ENCODE data around the gene COPZ2. TPM values are rescaled to one million over a fixed set of nuclear protein-coding genes. Genes with fewer than 3 reads are reported as not detected.
"Not testable (repeated sequence)": the region's sequence is repeated elsewhere in the genome, so short reads cannot be mapped to it uniquely, and the experiment has no call there.

COPZ2 gene
- total RNA-seq, 6 experiments from 2014 or later: 209 to 260 (median 211) TPM

GRCh38 chr17:48044851-48045250, 7.3 kb upstream of the COPZ2 start:
- H3K27ac Mint-ChIP-seq: no peak overlapping the region

GRCh38 chr17:48043176-48043575, 5.6 kb upstream of the COPZ2 start:
- TF ChIP-seq CTCF (IDR thresholded peaks at IDR 0.05): no peak
- peaks cover 45% of the 10 kb centered on the region for H3K4me1 Mint-ChIP-seq (ENCODE audit: low read depth)
- H3K36me3 Mint-ChIP-seq (ENCODE audit: low read depth): peaks cover 7% of the 10 kb centered on the region; the same call in 1 of the 2 replicates
- H3K4me3 Mint-ChIP-seq: no peak overlapping the region
- no peak for DNase-seq
- H3K27me3 Mint-ChIP-seq (ENCODE audit: insufficient read depth): peaks cover 5% of the 10 kb centered on the region
- H3K27ac Mint-ChIP-seq: no peak overlapping the region
- no peaks in the 10 kb centered on the region for H3K9me3 Mint-ChIP-seq

More at GRCh38 chr17:48044851-48045250, 7.3 kb upstream of the COPZ2 start:
- no peak overlapping the region for H3K4me3 Mint-ChIP-seq
- H3K36me3 Mint-ChIP-seq (ENCODE audit: low read depth): peaks cover 7% of the 10 kb centered on the region; the same call in 1 of the 2 replicates
- no peak for DNase-seq
- TF ChIP-seq CTCF (IDR thresholded peaks at IDR 0.05): no peak
- no peaks in the 10 kb centered on the region for H3K9me3 Mint-ChIP-seq
- H3K4me1 Mint-ChIP-seq (ENCODE audit: low read depth): peaks cover 48% of the 10 kb centered on the region
- peaks cover 5% of the 10 kb centered on the region for H3K27me3 Mint-ChIP-seq (ENCODE audit: insufficient read depth)

- no peak for DNase-seq
- H3K36me3 Mint-ChIP-seq (ENCODE audit: low read depth): no peaks in the 10 kb centered on the region
- H3K4me3 Mint-ChIP-seq: peak overlapping the region; percentile 92
- H3K27ac Mint-ChIP-seq: peak overlapping the region; percentile 97; the same call in 1 of the 2 replicates
- H3K27me3 Mint-ChIP-seq (ENCODE audit: insufficient read depth): peaks cover 2% of the 10 kb centered on the region
- H3K9me3 Mint-ChIP-seq: no peaks in the 10 kb centered on the region
- TF ChIP-seq CTCF (IDR thresholded peaks at IDR 0.05): no peak
- H3K4me1 Mint-ChIP-seq (ENCODE audit: low read depth): peaks cover 27% of the 10 kb centered on the region
Observed at GRCh38 chr17:48038687-48039086, 1.1 kb upstream of the COPZ2 start.

GRCh38 chr17:48037838-48038323, 284 bp upstream of the COPZ2 start:
- H3K9me3 Mint-ChIP-seq: no peaks in the 10 kb centered on the region
- H3K36me3 Mint-ChIP-seq (ENCODE audit: low read depth): no peaks in the 10 kb centered on the region
- DNase-seq: no peak
- H3K27me3 Mint-ChIP-seq (ENCODE audit: insufficient read depth): peaks cover 2% of the 10 kb centered on the region
- H3K4me3 Mint-ChIP-seq: peak overlapping the region; percentile 92
- peak overlapping the region; percentile 97 for H3K27ac Mint-ChIP-seq
- H3K4me1 Mint-ChIP-seq (ENCODE audit: low read depth): peaks cover 20% of the 10 kb centered on the region
- TF ChIP-seq CTCF (IDR thresholded peaks at IDR 0.05): no peak

- H3K27me3 Mint-ChIP-seq (ENCODE audit: insufficient read depth): no peaks in the 10 kb centered on the region; the same call in 1 of the 2 replicates
- no peak for TF ChIP-seq CTCF (IDR thresholded peaks at IDR 0.05)
- peak overlapping the region; percentile 90 for H3K27ac Mint-ChIP-seq
- no peaks in the 10 kb centered on the region; the same call in 1 of the 2 replicates for H3K36me3 Mint-ChIP-seq (ENCODE audit: low read depth)
- H3K4me3 Mint-ChIP-seq: peak overlapping the region; percentile 92
- peaks cover 20% of the 10 kb centered on the region for H3K4me1 Mint-ChIP-seq (ENCODE audit: low read depth)
- no peaks in the 10 kb centered on the region for H3K9me3 Mint-ChIP-seq
- DNase-seq: no peak
Observed at GRCh38 chr17:48036693-48037035, 933 bp downstream of the COPZ2 start.

GRCh38 chr17:48034734-48035133, 2.9 kb downstream of the COPZ2 start:
- not testable (repeated sequence) for H3K4me3 Mint-ChIP-seq; H3K27me3 Mint-ChIP-seq (ENCODE audit: insufficient read depth); H3K27ac Mint-ChIP-seq; DNase-seq; H3K9me3 Mint-ChIP-seq; H3K36me3 Mint-ChIP-seq (ENCODE audit: low read depth)
- peaks cover 20% of the 10 kb centered on the region for H3K4me1 Mint-ChIP-seq (ENCODE audit: low read depth)

Data from HFFc6 (cell line).